PC-3 (cell line): ENCODE results near the gene CLEC17A. TPM values are rescaled to one million over a fixed set of nuclear protein-coding genes. Genes with fewer than 3 reads are reported as not detected.

Experiments used
- ATAC-seq: fragments of 200-7000 bp; cut with Tn5 transposase; 2 replicates; pipeline ENCODE4 v1.9.1; 2020; ENCODE audit warnings: mild to moderate bottlenecking, moderate library complexity
- BruUV-seq: library from RNA; stranded (reverse); fragments of 400-500 nt; replicated peaks from 2 replicates; lab custom pipeline; 2021; lab: Mats Ljungman, UMichigan
- CTCF ChIA-PET: fragments of 300-600 bp; sonication (Branson Sonifier 250); formaldehyde crosslinking; loops from one replicate; lab custom pipeline; 2022; ENCODE audit warnings: antibody characterized with exemption; lab: Charles Lee
- POLR2A ChIA-PET: fragments of 300-600 bp; sonication (Branson Sonifier 250); formaldehyde crosslinking; loops from one replicate; lab custom pipeline; 2022; ENCODE audit warnings: antibody characterized with exemption; ENCODE audit not compliant: unreplicated experiment; lab: Charles Lee
- DNase-seq: peaks from one replicate; pipeline ENCODE4 v3.0.0-alpha.2; 2015
- H2AFZ ChIP-seq: fragments of 300-600 bp; sonication (generic); 2 replicates; pipeline ENCODE4 v1.6.0; 2016; ENCODE audit warnings: antibody characterized with exemption, low read length
- H3F3A ChIP-seq: fragments of 300-600 bp; sonication (generic); one replicate; pipeline ENCODE4 v1.6.0; 2017; ENCODE audit warnings: antibody characterized with exemption, low read length, control low read depth, mild to moderate bottlenecking; ENCODE audit not compliant: unreplicated experiment
- H3K27ac ChIP-seq: fragments of 300-600 bp; sonication (generic); 2 replicates; pipeline ENCODE4 v1.5.1; 2016; ENCODE audit warnings: mild to moderate bottlenecking, low read length
- H3K27me3 ChIP-seq: fragments of 300-600 bp; sonication (generic); 2 replicates; pipeline ENCODE4 v1.6.1; 2016; ENCODE audit warnings: low read length, mixed read lengths
- H3K36me3 ChIP-seq: fragments of 300-600 bp; sonication (generic); 2 replicates; pipeline ENCODE4 v1.6.1; 2016; ENCODE audit warnings: low read depth, mixed run types, low read length, mixed read lengths
- H3K4me1 ChIP-seq: fragments of 300-600 bp; sonication (generic); 2 replicates; pipeline ENCODE4 v1.5.1; 2016; ENCODE audit warnings: low read length; ENCODE audit not compliant: insufficient read depth
- H3K4me2 ChIP-seq: fragments of 300-600 bp; sonication (generic); 2 replicates; pipeline ENCODE4 v1.6.0; 2016; ENCODE audit warnings: low read length
- H3K4me3 ChIP-seq: fragments of 300-600 bp; sonication (generic); 2 replicates; pipeline ENCODE4 v1.5.1; 2016; ENCODE audit warnings: mild to moderate bottlenecking, low read length, mixed read lengths
- H3K79me2 ChIP-seq: fragments of 300-600 bp; sonication (generic); 2 replicates; pipeline ENCODE4 v1.6.1; 2017; ENCODE audit warnings: low read length, mixed read lengths
- H3K9ac ChIP-seq: fragments of 300-600 bp; sonication (generic); 2 replicates; pipeline ENCODE4 v1.6.0; 2016; ENCODE audit warnings: mild to moderate bottlenecking, low read length
- H3K9me2 ChIP-seq: fragments of 300-600 bp; sonication (generic); replicated peaks from 2 replicates; pipeline ENCODE4 v1.6.1; 2016; ENCODE audit warnings: mixed run types, low read length, mixed read lengths
- H3K9me3 ChIP-seq: fragments of 300-600 bp; sonication (generic); 2 replicates; pipeline ENCODE4 v1.6.1; 2016; ENCODE audit warnings: low read length, mixed read lengths
- H4K20me1 ChIP-seq: fragments of 300-600 bp; sonication (generic); 2 replicates; pipeline ENCODE4 v1.6.1; 2016; ENCODE audit warnings: low read length, mixed read lengths
- CTCF ChIP-seq: fragments of 300-600 bp; sonication (generic); conservative IDR thresholded peaks from 2 replicates; pipeline ENCODE4 v1.5.1; 2017; ENCODE audit warnings: antibody characterized with exemption, low read depth, mild to moderate bottlenecking, low read length
- EZH2 ChIP-seq: fragments of 300-600 bp; sonication (generic); IDR thresholded peaks from one replicate; pipeline ENCODE4 v1.6.1; 2017; ENCODE audit warnings: antibody characterized with exemption, mild to moderate bottlenecking, low read length; ENCODE audit not compliant: unreplicated experiment
- EZH2phosphoT487 ChIP-seq: fragments of 300-600 bp; sonication (generic); IDR thresholded peaks from 2 replicates; pipeline ENCODE4 v1.6.1; 2018; ENCODE audit warnings: mild to moderate bottlenecking, antibody characterized with exemption, low read length, borderline replicate concordance
- intact Hi-C: fragments of 100-400 bp; cut with micrococcal nuclease; formaldehyde crosslinking; loops from 2 replicates; pipeline ENCODE4 v1.9.0; 2023
- total RNA-seq: library from RNA; depleted of rRNA; stranded (reverse); fragments of >200 nt; gene quantifications from 2 replicates; pipeline ENCODE4 v1.2.3, GENCODE V29; 2014

The CLEC17A gene
- total RNA-seq, 1 experiment from 2014 or later = not detected

GRCh38 chr19:14565765-14566711 lies 16.8 kb upstream of the CLEC17A start:
- Histone ChIP-seq H3K4me1 (peaks cover 6% of the 10 kb centered on the region; the same call in 1 of the 2 replicates), H3K4me3 (no peak overlapping the region), H3K9me2 (no peaks in the 10 kb centered on the region), H3K4me2 (no peak overlapping the region), H3K36me3 (peaks cover 8% of the 10 kb centered on the region; the same call in 1 of the 2 replicates), H3F3A (no peaks in the 10 kb centered on the region), H4K20me1 (no peaks in the 10 kb centered on the region), H2AFZ (no peak overlapping the region), H3K79me2 (peaks cover 40% of the 10 kb centered on the region), H3K27ac (no peak overlapping the region), H3K9ac (no peak overlapping the region), H3K27me3 (no peaks in the 10 kb centered on the region), H3K9me3 (no peaks in the 10 kb centered on the region)
- BruUV-seq = no TSS peak
- ChIA-PET CTCF (no interaction called here), POLR2A (no interaction called here)
- ATAC-seq = no peak
- TF ChIP-seq EZH2phosphoT487 (no peak), EZH2 (no peak), CTCF (no peak)
- intact Hi-C loops = no loop called here
- DNase-seq = no peak

GRCh38 chr19:14566712-14567077 lies 16.2 kb upstream of the CLEC17A start:
- CTCF ChIA-PET = no interaction called here
- Histone ChIP-seq H3K4me1 (peaks cover 7% of the 10 kb centered on the region; the same call in 1 of the 2 replicates), H3F3A (no peaks in the 10 kb centered on the region), H3K79me2 (peaks cover 40% of the 10 kb centered on the region), H3K4me2 (no peak overlapping the region), H3K9ac (no peak overlapping the region), H3K27me3 (no peaks in the 10 kb centered on the region), H4K20me1 (no peaks in the 10 kb centered on the region), H3K36me3 (peaks cover 8% of the 10 kb centered on the region; the same call in 1 of the 2 replicates), H3K4me3 (no peak overlapping the region), H3K9me3 (no peaks in the 10 kb centered on the region), H3K27ac (no peak overlapping the region), H3K9me2 (no peaks in the 10 kb centered on the region), H2AFZ (no peak overlapping the region)
- no TSS peak for BruUV-seq
- POLR2A ChIA-PET = no interaction called here
- DNase-seq = no peak
- no peak for TF ChIP-seq EZH2
- no peak for TF ChIP-seq CTCF
- no peak for TF ChIP-seq EZH2phosphoT487
- ATAC-seq = no peak
- intact Hi-C loops = no loop called here

GRCh38 chr19:14567079-14567478 lies 15.8 kb upstream of the CLEC17A start:
- Histone ChIP-seq H3K9me2 (no peaks in the 10 kb centered on the region), H2AFZ (no peak overlapping the region), H3K4me2 (no peak overlapping the region), H3K4me3 (no peak overlapping the region), H3K4me1 (peaks cover 7% of the 10 kb centered on the region; the same call in 1 of the 2 replicates), H3K27me3 (no peaks in the 10 kb centered on the region), H3K9ac (no peak overlapping the region), H3K79me2 (peaks cover 37% of the 10 kb centered on the region), H3K9me3 (no peaks in the 10 kb centered on the region), H3K27ac (no peak overlapping the region), H3K36me3 (peaks cover 8% of the 10 kb centered on the region; the same call in 1 of the 2 replicates), H3F3A (no peaks in the 10 kb centered on the region), H4K20me1 (no peaks in the 10 kb centered on the region)
- intact Hi-C loops = no loop called here
- no peak for ATAC-seq
- ChIA-PET CTCF (no interaction called here), POLR2A (no interaction called here)
- BruUV-seq = no TSS peak
- TF ChIP-seq EZH2phosphoT487 (no peak), CTCF (no peak), EZH2 (no peak)
- no peak for DNase-seq
